Activated naive CD4-positive, alpha-beta T cell treated with Interleukin-2 at 50 U/mL for 16 hours (primary cell): ENCODE data around the gene ITPA.
A peak's percentile ranks its signal among the peaks of the same experiment; 100 is the strongest.
"Not testable (repeated sequence)": the region's sequence is repeated elsewhere in the genome, so short reads cannot be mapped to it uniquely, and the experiment has no call there.

Source experiments
- DNase-seq: peaks from one replicate; pipeline ENCODE4 v3.0.0-alpha.2; 2020

The ITPA gene

DNA sequence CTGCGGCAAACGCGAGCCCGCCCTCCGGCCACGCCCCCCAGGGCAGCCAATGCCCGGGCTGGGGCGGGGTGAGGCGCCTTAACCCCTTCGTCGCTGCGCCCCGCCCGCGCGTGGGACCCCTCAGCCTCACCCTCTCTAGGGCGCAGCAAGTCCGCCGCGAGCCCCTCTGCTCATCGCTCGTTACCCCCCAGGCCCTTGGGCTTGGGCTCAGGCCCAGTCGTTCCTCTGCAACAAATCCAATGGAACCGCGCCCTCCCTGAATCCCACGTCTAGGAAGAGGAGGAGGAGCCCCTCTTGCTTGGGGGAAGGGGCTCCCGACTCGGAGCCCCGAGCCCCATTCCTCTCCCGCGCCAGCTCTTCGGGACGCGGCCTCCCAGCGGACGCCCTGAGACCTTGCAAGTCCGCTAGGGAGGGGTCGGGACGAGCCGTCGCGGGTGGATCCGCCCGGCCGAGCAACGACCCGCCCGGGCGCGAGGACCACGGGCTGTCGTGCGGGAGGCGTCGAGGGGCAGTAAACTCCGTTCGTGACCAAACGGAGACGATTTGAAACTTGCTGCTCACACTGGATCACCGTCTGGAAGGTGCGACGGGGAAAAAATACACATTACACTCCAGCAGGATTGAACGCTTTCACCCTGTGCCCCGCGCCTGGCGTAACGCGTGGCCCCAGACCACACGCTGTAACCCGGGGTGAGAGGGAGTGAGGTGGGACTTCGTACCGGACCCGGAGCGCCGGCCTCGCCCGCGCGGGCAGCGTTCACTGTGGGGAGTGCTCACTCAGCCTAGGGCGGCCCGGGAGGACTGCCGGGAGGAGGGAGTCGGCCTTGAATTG lies 35.5 kb upstream of the ITPA start:
- peak; percentile 92 for DNase-seq

DNA sequence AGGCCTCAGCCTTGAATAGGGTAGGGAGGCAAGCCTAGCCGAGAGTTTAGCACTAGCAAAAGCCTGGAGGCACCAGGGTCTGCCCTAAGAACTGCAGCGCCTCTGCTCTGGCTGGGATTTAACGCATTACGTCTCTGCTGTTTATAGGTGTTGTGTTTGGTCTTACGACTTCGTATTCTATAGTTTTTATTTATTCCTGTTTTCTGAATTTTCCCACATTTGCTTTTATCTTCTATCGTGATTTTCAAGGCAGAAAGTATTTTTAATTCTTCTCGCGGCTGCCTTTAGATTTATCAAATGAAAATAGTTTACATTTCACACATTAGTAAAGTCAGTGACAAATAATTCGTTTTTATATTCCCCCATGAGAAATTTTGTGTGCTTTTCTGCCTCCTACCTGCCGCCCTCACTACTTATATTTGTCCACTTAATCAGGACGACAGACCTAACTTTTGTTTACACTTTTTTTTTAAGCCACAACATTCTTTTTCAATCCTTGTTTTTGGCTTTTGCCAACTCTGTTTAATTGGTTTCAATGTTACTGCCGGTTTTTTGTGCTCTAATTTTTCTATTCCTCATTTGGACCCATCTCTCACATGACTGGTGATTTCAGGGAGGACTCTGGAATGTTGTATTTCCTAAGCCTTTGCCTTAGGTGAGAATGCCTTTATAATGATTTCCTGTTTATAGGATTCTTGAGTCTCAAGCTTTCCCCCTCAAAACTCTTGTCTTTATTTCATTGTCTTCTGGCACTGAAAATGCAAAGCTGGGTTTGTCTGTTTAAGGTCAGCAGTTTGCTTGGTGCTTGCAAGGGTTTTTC lies 34.6 kb upstream of the ITPA start:
- no peak for DNase-seq

DNA sequence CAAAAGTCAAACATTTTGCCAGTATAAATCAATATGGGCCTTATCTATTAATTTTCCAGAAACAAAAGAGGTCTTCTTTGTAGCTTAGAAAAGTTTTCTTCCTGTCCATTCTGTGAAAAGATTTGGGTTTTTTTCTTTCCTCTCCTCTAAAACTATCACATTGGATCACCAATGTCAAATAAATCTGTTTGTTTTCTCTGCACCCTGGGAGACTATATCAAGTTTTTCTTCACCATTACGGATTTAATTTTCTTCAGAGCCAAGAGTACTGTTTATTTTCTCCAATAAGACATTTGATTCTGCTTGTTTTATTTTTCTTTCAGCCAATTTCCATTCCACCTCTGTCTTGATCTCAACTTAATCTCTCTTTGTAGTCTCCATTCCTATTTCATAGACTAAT lies 34.0 kb upstream of the ITPA start:
- DNase-seq, result no peak

DNA sequence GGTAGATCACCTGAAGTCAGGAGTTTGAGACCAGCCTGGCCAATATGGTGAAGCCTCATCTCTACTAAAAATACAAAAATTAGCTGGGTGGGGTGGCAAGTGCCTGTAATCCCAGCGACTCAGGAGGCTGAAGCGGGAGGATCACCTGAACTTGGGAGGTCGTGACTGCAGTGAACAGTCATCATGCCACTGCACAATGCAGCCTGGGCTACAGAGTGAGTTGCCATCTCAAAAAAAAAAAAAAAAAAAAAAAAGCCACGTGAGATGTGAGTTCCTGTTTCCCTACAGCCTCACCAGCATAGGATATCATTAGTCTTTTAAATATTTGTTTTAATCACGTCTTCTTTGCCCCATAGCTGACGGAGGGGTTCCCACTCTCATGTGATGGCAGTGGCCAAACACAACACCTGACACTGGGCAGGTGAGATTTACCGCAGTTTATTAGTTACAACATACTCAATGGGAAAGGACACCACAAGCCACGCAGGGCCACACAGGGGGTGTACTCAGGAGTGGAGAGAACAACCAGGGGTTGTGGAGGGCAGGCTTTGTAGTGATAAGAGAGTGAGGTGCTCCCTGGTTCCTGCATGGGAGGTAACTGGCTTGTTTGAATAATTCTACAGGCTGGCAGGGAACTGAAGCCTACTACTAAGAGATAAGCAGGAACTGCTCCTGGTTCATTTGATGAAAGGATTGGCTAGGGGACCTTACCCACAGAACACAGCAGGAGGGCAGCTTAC lies 31.4 kb upstream of the ITPA start:
- DNase-seq, result no peak

DNA sequence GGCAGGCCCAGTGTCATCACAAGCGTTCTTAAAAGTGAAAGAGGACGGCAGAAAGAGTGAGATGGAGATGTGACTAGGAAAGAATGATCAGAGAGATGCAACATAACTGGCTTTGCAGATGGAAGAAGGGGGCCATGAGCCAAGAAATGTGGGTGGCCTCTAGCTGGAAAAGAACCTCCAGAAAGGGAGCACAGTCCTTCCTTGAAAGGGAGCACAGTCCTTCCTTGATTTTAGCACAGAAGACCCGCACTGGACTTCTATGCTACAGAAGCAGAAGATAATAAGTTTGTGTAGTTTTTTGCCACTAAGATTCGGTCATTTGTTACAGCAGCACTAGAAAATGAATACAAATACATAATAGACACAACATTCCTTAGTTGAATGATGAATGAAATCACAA lies 29.0 kb upstream of the ITPA start:
- no peak for DNase-seq

DNA sequence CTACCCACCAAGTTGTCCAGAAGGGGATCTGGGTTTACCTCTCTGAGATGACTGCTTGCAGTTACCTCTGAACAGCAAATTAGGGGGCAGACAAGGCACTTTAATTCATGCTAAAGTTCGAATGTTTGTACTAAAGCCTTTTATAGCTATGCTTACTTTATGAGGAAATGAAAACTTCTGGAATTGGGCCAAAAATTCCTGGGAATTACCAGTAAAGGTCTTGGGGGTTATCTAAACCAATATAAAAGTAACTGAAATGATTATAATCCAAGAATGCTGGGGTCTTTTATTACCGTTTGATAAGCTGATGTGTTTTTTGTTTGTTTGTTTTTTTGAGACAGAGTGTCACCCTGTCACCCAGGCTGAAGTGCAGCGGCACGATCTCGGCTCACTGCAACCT lies 28.0 kb upstream of the ITPA start:
- no peak for DNase-seq

DNA sequence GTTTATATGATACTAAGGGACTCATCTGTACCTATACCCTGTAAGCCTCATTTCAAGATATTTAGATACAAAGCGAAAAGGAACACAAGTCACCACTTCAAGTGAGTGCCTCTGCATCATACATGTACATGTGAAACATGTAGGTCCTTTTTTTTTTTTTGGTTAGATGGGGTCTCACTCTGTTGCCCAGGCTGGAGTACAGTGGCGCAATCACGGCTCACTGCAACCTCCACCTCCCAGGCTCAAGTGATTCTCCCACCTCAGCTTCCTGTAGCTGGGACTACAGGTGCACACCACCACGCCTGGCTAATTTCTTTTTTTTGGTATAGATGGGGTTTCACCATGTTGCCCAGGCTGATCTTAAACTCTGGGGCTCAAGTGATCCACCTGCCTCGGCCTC lies 26.9 kb upstream of the ITPA start:
- DNase-seq, result not testable (repeated sequence)

DNA sequence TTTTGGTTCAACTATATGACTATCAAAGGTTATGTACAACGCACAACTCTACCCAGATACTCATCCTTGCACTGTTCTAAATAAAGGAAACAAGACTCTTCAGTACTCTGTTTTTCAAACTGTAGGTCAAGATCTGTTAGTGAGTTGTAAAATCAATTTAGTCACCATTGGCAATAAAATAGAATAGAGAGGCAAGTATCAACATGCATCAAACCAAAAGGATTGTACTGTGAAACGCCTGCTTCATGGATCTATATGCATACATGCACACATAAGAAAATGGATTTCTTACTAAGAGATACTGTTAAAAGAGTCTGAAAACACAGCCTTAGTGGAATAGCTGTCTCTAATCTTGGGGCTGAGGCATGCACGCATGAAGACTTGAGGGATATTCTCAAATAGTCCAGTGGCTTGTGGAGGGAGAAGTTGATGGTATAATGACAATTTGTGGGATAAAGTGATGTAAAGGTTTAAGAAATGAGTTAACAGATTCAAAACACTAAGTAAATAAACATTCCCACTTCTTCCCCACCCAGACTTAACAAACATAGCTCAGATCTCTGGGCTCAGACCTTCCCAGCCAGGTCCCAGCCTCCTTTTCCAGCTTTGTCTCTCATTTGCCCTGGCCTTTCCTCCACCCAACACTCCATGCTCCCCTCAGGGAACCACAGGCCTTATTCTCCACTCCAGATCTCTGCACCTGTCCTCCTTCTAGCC lies 25.2 kb upstream of the ITPA start:
- DNase-seq, result no peak

DNA sequence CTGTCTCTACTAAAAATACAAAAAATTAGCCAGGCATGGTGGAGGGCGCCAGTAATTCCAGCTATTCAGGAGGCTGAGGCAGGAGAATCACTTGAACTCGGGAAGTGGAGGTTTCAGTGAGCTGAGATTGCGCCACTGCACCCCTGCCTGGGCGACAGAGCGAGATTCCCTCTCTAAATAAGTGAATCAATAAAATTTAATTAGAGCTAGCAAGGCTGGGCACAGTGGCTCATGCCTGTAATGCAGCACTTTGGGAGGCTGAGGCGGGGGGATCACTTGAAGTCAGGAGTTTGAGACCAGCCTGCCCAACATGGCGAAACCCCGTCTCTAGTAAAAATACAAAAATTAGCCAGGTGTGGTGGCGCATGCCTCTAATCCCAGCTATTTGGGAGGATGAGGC lies 21.4 kb upstream of the ITPA start:
- DNase-seq, result not testable (repeated sequence)

DNA sequence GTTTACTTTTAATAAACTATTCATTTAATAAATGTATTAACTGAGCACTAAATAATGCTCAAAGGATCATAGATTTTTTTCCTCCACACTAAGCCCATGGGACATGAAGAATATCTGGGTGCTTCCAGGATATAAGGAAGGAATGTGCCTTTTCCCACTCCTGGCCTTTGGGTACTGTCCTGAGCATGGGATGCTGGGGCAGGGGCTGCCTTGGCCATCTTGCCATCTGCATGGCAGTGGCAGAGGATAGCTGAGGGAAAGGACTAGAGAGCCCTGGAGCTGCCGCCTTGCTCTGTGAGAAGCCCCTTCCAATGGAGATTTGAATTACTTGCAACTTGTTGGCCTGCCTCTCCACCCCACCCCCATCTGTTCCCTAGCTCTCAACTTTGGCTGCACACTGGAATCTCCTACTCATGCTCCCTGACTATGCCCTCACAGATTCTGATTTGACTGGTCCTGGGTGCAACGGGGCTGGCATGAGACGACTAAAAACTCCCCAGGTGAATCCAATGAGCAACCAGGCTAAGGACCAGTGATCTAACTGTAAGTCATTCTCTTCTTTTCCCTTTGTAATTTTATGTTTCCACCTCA lies 20.4 kb upstream of the ITPA start:
- DNase-seq, result no peak

DNA sequence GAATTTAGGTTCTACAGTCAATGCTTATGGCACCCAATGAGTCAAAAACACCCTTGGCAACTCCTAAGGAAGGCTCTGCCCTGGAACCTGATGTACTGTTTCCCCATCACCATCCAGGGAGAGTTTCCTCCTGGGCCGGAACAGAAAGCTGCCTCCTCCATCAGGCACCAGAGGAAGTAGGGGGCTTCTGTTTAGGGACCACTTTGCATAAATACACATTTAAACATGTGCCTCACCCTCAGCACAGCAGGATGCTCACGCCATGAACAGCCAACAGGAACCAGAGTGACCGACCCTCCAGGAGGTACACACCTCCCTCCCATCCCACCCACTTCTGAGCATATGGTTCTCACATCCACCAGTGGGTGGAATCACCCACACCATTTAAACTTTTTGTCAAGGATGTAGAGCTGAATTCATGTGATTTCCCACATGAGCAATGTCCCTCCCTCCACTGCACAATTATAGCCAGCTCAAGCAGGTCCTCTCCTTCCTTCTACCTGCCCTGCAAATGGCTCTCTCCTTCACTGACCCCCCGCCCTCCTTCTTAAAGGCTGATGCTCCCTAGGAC lies 19.7 kb upstream of the ITPA start:
- no peak for DNase-seq

DNA sequence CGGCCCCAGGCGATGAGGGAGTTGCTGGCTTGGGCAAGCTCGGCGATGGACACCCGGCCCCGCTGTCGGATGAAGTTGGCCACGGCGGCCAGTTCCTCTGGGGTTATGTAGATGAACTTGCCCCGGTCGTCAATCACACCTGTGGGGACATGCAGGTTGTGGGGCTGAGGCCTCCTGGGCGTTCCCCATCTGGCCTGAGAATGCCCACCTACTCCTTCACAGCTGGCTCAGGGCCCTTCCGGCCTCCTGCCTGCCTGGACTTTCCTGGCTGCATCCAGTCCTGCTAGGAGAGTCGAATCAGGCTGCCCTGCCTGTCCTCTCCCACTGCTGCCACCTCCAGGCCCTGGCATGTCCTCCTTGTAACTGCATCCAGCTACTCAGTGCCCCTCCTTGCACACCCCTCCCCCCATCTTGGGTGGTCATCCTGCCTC lies 18.6 kb upstream of the ITPA start:
- no peak for DNase-seq

DNA sequence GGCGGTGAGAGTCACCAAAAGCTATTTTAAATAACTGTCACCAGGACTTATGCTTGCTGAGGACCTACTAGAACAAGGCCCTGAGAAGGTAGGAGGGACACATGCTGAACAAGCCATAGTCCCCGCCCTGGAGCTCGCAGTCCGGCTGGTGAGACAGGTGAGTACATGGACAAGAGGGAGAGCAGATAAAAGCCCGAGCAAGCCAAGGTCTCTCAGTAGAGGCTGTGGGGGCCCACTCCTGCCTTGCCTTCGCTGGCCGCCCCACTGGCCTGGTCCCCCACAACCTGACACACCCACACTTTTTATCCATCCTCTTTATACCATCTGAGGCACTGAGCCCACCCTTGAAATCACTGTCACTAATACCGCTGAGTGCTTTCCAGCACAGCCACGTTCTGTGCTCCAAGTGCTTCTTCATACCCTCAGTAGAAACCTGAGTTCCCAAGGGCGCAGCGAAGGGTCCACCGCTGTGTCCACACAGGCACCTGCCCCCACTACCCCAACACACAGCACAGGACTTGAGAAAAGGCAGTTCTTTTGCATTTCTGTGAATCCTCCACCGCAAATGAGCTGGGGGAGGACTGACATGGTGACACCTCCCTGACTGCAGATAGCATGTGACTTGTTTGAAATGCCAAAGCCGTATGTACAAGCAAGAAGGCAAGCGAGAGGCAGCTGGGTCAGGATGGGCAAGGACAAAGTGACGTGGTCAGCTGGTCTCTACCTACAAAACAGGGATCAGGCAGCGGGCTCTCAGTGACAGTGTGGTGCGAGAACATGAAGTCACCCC lies 16.9 kb upstream of the ITPA start:
- no peak for DNase-seq

DNA sequence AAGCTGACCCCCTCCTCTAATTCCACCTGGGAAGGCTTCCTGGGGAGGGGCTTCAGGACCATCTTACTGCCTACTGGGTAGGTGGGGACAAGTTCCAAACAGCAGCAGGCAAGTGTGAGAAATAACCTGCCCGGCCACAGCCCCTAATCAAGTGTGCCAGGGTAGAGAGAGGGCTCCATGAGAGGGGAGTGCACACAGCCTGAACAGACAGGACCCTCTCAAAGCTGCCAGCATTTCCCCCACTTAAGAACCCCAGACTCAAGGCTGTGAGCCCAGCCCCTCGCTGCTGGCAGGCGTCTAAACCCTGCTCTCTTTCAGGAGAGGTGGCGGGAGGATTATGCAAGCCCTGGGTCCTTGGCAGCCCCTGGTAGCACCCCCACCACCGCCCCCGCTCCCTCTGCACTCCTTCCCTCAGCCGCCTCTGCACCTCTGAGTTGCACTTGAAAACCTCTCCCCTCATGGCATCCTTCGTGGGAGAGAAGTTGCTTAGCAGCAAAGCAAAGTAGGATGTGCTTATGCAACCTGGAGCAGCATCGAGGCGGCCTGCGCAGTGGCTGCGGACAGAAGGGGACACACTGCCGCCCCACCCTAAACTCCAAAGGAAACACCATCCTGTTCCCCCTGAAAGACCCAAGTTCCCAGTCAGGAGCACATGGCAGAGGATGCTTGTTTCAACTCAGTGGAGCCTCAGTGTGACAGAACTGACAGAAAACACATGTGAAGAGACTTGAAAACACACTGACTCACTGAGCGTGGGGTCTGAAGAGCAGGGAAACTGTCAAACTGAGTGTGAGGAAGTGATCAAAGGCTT lies 15.3 kb upstream of the ITPA start:
- no peak for DNase-seq

DNA sequence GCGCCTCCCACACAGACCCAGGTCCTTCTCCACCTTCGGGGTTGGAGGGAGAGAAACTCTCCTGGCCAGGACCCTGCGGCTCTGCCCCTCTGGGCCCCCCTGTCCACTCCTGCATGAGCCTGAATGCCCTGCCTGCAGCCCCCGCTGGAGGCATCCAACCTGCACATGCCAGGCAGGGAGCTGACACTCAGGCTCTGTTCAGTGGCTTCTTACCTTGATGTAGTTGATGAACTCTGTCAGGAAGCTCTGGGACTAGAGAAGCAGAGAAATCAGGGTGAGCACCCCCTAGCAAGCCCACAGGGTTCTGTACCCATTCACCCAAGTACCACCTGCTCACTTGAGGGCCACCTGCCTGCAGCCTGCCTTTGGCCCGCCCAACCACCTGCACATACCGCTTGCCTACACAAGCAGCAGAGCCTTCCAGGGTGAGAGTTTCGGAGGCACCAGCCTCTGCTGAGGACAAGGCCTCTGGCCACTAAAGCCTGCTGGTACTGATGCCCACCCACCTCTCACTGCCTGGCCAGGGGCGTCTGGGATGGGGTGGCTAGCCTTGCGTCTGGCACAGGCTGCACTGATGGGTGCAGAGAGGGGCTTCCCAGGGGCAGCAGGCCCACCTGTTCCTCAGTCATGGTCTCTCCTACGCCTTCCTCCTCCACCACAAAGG lies 14.5 kb upstream of the ITPA start:
- no peak for DNase-seq

DNA sequence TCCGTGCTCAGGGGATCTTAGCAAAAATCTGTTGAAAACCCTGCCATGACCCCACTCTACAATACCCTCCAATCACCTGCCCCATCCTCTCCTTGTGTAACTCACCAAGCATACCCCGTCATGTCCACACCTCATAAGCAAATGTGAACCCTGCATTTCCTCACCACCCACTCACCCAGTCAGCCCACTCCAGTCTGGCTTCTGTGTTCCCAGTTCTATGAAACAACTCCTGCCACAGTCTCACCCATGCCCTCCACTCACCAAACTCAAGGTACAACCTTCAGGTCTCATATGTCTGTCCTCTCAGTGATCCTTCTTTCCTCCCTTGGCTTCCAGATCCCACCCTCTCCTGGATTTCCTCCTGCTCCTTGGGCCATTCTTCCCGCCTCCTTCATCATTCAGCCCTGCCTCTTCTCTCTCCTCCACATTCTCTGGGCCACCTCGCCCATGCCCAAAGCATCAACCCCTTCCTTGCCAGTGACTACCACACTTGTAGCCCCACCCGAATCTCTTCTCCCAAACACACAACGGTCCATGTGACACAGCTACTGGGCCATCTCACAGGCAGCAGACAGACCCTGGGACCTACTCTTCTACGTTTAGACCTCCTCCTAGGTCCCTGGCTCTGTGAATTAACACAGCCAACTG lies 13.6 kb upstream of the ITPA start:
- DNase-seq, result no peak

DNA sequence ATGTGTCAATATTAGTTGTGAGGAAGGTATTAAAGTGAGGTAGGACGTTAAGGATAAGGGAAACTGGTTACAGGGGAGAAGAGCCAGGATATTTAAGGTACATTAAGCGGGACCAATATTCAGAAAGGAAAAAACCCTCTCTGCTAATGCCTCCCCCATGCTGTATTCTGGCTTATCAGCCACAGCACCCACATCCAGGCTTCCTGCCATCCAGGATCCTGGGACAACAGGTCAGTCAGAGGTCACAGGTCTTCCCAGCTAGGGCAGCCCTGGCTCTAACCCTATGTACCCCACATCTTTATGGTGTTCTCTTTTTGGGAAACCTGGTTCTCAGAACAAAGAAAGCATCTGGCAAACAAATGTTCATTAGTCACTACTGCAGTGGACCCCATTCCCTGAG lies 10.1 kb upstream of the ITPA start:
- no peak for DNase-seq

DNA sequence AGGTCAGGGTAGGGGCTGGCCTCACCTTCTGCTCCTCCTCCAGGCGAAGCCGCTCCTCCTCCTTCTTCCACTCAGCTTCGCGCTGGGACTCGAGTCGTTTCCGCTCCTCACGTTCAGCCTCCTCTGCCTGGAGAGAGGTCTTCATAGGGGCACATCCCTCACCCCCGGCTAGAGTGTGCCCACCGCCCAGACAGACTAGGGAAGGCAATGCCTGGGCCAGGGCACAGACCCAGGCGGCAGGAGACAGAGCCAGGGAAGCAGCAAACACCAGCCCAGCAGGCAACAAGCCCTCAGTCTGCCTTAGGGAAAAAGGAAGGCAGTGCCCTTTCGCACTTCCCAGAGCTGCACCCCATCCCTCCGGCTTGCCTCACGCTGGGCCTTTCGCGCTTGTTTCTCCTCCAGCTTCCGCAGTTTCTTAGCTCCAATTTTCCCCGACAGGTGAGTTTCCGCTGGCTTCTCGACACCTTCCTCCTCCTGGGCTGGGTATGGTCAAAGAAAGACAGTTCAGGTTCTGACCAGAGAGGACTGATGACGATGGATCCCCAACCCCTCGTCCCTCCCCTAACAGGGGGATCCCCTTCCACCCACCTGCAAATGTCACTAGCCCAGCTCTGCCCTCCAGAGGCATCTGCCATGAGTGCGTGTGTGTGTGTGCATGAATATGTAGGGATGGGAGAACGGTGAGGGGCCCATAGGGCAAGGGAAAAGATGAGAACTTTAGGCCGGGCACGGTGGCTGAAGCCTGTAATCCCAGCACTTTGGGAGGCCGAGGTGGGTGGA lies 9.1 kb upstream of the ITPA start:
- no peak for DNase-seq

DNA sequence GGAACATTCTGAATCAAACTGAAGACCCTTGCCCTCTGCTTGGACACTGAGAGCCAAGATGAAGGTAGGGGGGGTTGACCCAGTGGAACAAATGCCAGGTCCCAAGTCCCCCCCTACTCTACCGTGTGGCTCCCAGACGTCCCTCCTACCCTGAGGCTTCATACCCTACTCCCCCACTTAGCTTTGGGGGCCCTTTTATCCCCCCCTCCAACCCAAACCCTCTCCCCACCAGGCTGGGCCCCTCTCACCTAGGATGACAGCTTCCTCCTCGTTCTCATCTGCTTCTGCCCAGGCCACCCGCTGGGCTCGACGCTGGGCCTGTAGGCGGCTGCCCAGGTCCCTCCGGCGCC lies 6.4 kb upstream of the ITPA start:
- DNase-seq, result no peak
